K562 (cell line): ENCODE data around the gene DNALI1. TPM values are rescaled to one million over a fixed set of nuclear protein-coding genes. Genes with fewer than 3 reads are reported as not detected.

ENCODE experiments used
- CBFA2T2 ChIP-seq: fragments of 450-650 bp; conservative IDR thresholded peaks from 2 replicates; pipeline ENCODE4 v1.6.1; 2017; ENCODE audit warnings: mild to moderate bottlenecking
- DACH1 ChIP-seq: fragments of 450-650 bp; IDR thresholded peaks from 2 replicates; pipeline ENCODE4 v1.6.1; 2018; ENCODE audit not compliant: partially characterized antibody
- DLX4 ChIP-seq: fragments of 250-450 bp; sonication (Bioruptor Pico); IDR thresholded peaks from 2 replicates; pipeline ENCODE4 v1.6.1; 2021; ENCODE audit warnings: mild to moderate bottlenecking
- DMBX1 ChIP-seq: fragments of 250-450 bp; sonication (Bioruptor Pico); IDR thresholded peaks from 2 replicates; pipeline ENCODE4 v1.8.0; 2022; ENCODE audit warnings: inconsistent platforms, mild to moderate bottlenecking, moderate library complexity, borderline replicate concordance
- FOXP4 ChIP-seq: sonication (generic); formaldehyde crosslinking; IDR thresholded peaks from 2 replicates; pipeline ENCODE4 v1.8.0; 2022; ENCODE audit warnings: mild to moderate bottlenecking, missing genetic modification reagents, borderline replicate concordance
- HDAC2 ChIP-seq: fragments of 450-650 bp; IDR thresholded peaks from 2 replicates; pipeline ENCODE4 v1.6.1; 2016; ENCODE audit warnings: mild to moderate bottlenecking
- HMGXB4 ChIP-seq: sonication (generic); formaldehyde crosslinking; IDR thresholded peaks from 2 replicates; pipeline ENCODE4 v1.8.1; 2023; ENCODE audit warnings: mild to moderate bottlenecking, missing genetic modification reagents
- MBD2 ChIP-seq: sonication (generic); IDR thresholded peaks from 2 replicates; pipeline ENCODE4 v1.6.1; 2016; ENCODE audit warnings: low read depth, borderline replicate concordance
- NR1H2 ChIP-seq: sonication (generic); formaldehyde crosslinking; IDR thresholded peaks from 2 replicates; pipeline ENCODE4 v1.4.0; 2020; ENCODE audit warnings: mild to moderate bottlenecking, missing genetic modification reagents
- PBX2 ChIP-seq, 2 experiments: IDR thresholded peaks in 1 of 2; conservative IDR thresholded peaks in 1 of 2; 2 replicates each; pipeline ENCODE4 v1.6.1; 2016; ENCODE audit warnings: low read depth in 2 of 2, mild to moderate bottlenecking in 1 of 2, missing compliant biosample characterization in 1 of 2, missing genetic modification characterization in 1 of 2, moderate library complexity in 1 of 2
- SLC30A9 ChIP-seq: fragments of 250-450 bp; sonication (Bioruptor Pico); IDR thresholded peaks from 2 replicates; pipeline ENCODE4 v1.8.0; 2022; ENCODE audit warnings: mild to moderate bottlenecking, moderate library complexity
- TCFL5 ChIP-seq: fragments of 250-450 bp; sonication (Bioruptor Pico); conservative IDR thresholded peaks from 2 replicates; pipeline ENCODE4 v1.6.1; 2021; ENCODE audit warnings: mild to moderate bottlenecking, moderate library complexity, matching md5 sums
- ZKSCAN3 ChIP-seq: fragments of 250-450 bp; sonication (Bioruptor Pico); IDR thresholded peaks from 2 replicates; pipeline ENCODE4 v1.4.0; 2020
- ZNF165 ChIP-seq: fragments of 250-450 bp; sonication (Bioruptor Pico); IDR thresholded peaks from 2 replicates; pipeline ENCODE4 v1.4.0; 2020; ENCODE audit warnings: borderline replicate concordance
- ZNF511 ChIP-seq: sonication (generic); formaldehyde crosslinking; IDR thresholded peaks from 2 replicates; pipeline ENCODE4 v1.8.0; 2022; ENCODE audit warnings: mild to moderate bottlenecking, missing genetic modification reagents
- ZNF586 ChIP-seq: fragments of 450-650 bp; formaldehyde crosslinking; conservative IDR thresholded peaks from 2 replicates; pipeline ENCODE4 v1.4.0; 2020; ENCODE audit warnings: mild to moderate bottlenecking, moderate library complexity
- ZNF740 ChIP-seq, 3 experiments: fragments of 200-800 bp in 1 of 3; sonication (Bioruptor generic) in 1 of 3; sonication (generic) in 1 of 3; formaldehyde crosslinking in 1 of 3; IDR thresholded peaks; 2 replicates each; pipeline versions ENCODE4 v1.6.1 to v1.8.0; 2016 to 2022; ENCODE audit warnings: mild to moderate bottlenecking in 2 of 3, missing compliant biosample characterization in 2 of 3, missing genetic modification characterization in 2 of 3, missing genetic modification reagents in 1 of 3
- polyA plus RNA-seq, 8 experiments: library from polyadenylated mRNA; depleted of rRNA in 4 of 8; stranded (reverse) in 5 of 8; unstranded in 3 of 8; fragments of >200 nt; fragmentation: Nextera tagmentation in 2 of 8; fragmentation: Illumina TruSeq in 1 of 8; extraction: Ambion mirVana in 2 of 8; extraction: Trizol in 1 of 8; gene quantifications; 2 replicates each; pipeline versions ENCODE4 v1.2.1 to v1.2.3, GENCODE V29; 2011 to 2014; ENCODE audit warnings: inconsistent platforms in 1 of 8, missing spikeins in 1 of 8
- total RNA-seq, 7 experiments: library from RNA; depleted of rRNA in 6 of 7; stranded (reverse); fragments of >200 nt in 6 of 7; fragmentation: Illumina TruSeq in 2 of 7; extraction: Trizol in 2 of 7; gene quantifications; 2 replicates each; pipeline versions ENCODE4 v1.2.1 to v1.2.3, GENCODE V29; 2011 to 2021; ENCODE audit warnings: low replicate concordance in 1 of 7

DNALI1 gene
- total and polyA plus RNA-seq, 9 of the 15 experiments (the other 6 are each of a cell fraction or from before 2014, with no cell fraction given): 0.87 to 5.6 (median 1.2) TPM

GRCh38 chr1:37553927-37554808 is 2.6 kb upstream of the DNALI1 start, which contains the start of gene SNIP1 (continued):
- no peak for TF ChIP-seq PBX2 (CRISPR knock-in tag; IDR thresholded peaks at IDR 0.05; ENCODE audit: low read depth)
- no peak for TF ChIP-seq PBX2 (tag; conservative IDR thresholded peaks at IDR 0.05; ENCODE audit: low read depth)
- no peak for TF ChIP-seq DMBX1 (CRISPR knock-in tag)
- TF ChIP-seq HMGXB4: 0 out of 2 replicates have a peak, but pooled peaks have one; percentile 48
- peak; percentile 78 for TF ChIP-seq ZNF511 (CRISPR knock-in tag)
- no peak for TF ChIP-seq NR1H2 (CRISPR knock-in tag)
- TF ChIP-seq ZKSCAN3 (CRISPR knock-in tag): no peak
- TF ChIP-seq ZNF740 (CRISPR knock-in tag; IDR thresholded peaks at IDR 0.05): no peak
- TF ChIP-seq ZNF740 (tag; IDR thresholded peaks at IDR 0.05): no peak
- TF ChIP-seq TCFL5 (CRISPR knock-in tag): no peak
- no peak for TF ChIP-seq ZNF165 (CRISPR knock-in tag)
- peak; percentile 86 for TF ChIP-seq CBFA2T2
- no peak for TF ChIP-seq DLX4 (CRISPR knock-in tag)
- TF ChIP-seq MBD2: peak; percentile 81
- peak; percentile 16 for TF ChIP-seq DACH1
- peak; percentile 95 for TF ChIP-seq HDAC2
- TF ChIP-seq ZNF586 (CRISPR knock-in tag): no peak
- peak; percentile 26; the same call in 1 of the 2 replicates for TF ChIP-seq FOXP4 (CRISPR knock-in tag)
- TF ChIP-seq SLC30A9 (CRISPR knock-in tag): no peak
